22Rv1 (cell line): ENCODE results near the gene TRIOBP.

ENCODE experiments used
- CTCF ChIP-seq: fragments of 450-650 bp; IDR thresholded peaks from 2 replicates; pipeline ENCODE4 v1.5.1; 2017; ENCODE audit warnings: mild to moderate bottlenecking
- ZFX ChIP-seq: fragments of 450-650 bp; IDR thresholded peaks from 2 replicates; pipeline ENCODE4 v1.6.1; 2017; ENCODE audit warnings: antibody characterized with exemption, borderline replicate concordance

- TF ChIP-seq CTCF = no peak
- no peak for TF ChIP-seq ZFX
Observed at GRCh38 chr22:37744589-37744988, 47.7 kb downstream of the TRIOBP start.
